GM18517 (cell line): ENCODE results near the gene SDS.
"Not testable (repeated sequence)": the region's sequence is repeated elsewhere in the genome, so short reads cannot be mapped to it uniquely, and the experiment has no call there.

Source experiments
- ATAC-seq: cut with Tn5 transposase; IDR thresholded peaks from one replicate; pipeline ENCODE4 v1.9.1; 2021; ENCODE audit warnings: mild to moderate bottlenecking, moderate library complexity; ENCODE audit not compliant: unreplicated experiment

Gene SDS

DNA sequence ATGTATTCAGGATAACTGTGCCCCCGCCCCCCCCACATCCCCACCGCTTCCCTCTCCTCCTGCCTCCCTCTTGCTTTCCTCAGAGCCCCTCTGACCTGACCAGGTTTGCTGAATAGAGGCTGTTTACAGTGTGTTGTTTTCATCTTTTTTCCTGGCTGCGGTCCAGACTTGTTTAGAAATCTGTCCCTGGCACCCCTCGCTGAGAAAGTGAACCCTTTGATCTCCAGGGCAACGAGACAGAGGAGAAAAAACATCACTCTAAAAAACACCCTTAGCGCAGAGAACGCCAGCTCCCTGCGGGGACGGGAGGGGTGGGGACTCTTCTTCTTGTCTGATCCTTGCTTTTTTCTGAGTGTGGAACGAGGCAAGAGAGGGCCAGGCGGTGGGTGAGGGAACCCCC, 22.5 kb downstream of the SDS start:
- ATAC-seq = no peak

DNA sequence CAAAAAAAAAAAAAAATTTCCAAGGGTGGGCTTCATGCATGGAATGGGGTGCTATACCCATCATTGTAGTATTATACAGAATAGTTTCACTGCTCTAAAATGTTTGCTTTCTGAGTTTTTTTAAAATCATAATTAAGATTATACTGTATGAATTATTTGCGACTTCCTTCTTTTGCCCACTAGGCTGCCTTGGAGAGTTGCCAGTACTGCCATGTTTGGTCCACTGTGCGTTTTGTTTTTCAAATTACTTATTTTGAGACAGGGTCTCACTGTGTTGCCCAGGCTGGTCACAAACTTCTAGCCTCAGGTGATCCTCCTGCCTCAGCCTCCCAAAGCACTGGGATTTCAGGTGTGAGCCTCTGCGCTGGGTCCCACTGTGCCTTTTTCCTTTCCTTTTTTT, 25.4 kb downstream of the SDS start:
- ATAC-seq = no peak

DNA sequence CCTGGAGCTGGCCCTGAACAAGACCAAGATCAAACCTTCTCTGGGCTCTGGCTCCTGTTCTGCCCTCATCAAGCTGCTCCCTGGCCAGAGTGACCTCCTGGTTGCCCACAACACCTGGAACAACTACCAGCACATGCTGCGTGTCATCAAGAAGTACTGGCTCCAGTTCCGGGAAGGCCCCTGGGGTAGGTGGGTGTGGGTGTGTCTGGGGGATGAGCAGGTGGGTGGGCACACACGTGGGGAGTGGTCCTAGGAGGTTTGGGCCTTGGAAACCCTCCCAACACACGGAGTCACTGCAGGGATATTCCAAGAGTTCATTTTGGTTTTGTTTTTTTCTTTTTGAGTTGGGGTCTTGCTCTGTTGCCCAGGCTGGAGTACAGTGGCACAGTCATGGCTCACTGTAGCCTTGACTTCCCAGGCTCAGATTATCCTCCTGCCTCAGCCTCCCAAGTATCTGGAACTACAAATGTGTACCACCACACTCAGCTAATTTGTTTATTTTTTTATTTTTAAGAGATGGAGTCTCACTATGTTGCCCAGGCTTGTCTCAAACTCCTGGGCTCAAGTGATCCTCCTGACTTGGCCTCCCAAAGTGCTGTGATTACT, 28.8 kb downstream of the SDS start:
- no peak for ATAC-seq

DNA sequence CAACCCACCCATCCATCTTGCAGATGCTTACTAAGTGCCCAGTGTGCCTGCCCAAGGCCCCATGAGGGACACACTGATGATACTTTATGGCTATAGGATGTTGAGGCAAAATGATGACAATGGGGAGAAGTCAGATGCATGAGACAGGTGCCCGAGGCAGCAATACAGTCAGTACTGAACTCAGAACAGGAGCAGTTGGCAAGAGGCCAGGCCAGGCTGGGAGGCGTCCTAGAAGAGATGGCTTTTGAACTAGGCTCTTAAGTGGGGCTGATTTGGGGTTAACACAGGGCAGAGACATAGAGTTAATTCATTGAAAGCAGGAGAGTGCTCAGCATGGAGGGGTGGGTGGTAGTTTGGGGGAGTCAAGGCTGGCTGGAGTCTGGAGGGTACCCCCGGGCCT, 29.7 kb downstream of the SDS start:
- ATAC-seq = no peak

DNA sequence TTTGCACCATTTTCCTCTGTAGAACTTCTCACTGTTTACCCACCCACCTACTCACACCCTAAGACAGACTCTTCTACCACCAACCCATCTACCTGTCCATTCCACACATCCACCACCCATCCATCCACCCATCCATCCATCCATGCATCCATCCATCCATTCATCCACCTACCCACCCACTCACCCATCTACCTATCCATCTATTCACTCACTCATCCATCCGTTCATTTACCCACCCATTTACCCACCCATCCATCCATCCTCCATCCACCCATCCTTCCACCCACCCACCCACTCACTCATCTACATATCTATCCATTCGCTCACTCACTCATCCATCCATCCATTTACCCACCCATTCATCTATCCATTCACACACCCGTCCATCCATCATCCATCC, 30.2 kb downstream of the SDS start:
- ATAC-seq = no peak

DNA sequence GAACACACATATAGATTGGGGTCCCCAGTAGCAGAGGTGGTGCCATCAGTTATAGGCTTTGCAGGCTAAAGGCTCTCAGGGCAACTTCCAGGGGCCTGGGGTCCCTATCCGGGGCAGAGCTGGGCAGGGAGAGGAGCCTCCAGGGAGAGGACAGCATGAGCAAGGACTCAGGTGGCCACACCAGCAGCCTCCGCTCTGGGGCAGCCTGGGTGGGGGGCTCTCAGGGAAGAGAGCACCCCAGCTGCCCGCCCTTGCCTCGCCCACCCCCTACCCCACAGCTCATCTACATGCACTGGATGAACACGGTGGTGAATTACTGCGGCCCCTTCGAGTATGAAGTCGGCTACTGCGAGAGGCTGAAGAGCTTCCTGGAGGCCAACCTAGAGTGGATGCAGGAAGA, 31.3 kb downstream of the SDS start:
- ATAC-seq = no peak

DNA sequence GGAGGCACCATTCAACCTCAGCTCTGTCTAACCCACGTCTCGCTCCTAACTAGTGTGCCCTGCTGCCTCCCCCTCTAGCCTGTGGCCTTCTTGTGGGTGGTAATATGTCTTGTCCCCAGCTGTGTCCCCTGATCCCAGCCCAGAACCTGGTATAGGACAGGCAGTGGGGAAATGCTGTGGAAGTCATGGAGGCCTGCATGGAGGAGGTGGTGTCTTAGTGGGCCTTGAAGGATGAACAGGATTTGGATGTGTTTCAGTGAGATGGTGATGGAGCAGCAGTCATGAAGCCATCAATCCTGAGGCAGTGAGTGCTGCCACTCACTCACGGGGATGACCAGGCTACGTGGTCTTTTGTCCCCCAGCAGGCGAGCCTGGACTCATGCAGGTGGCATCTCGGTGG, 31.9 kb downstream of the SDS start:
- no peak for ATAC-seq

DNA sequence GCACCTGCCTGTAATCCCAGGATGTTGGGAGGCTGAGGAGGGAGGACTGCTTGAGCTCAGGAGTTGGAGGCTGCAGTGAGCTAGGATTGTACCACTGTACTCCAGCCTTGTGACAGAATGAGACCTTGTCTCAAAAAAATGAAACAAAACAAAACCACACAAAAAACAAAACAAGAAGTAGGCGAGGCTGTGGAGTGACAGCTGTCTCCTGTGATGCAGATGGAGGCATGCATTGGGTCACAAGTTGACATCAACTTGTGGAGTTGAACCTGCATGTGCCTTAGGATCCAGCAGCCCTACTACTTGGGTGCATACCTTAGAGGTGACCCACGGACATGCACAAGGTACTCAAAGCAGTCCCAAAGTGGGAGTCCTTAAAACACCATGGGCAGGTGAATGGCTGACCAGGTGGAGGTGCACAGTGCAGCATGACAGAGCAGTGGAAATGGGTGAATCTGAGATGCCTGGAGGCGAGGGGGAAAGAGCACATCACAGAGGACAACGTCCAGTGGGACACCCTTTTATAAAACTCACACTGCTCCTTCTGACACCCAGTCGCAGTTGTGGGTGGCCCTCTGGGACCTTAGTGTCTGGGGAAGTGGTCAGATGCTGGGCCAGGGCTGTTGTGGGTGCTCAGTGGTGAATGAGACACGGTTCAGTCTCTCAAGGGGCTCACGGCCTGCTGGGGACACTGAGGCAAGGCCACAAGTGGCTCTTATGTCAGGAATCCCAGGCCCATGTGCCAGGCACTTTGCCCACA, 32.6 kb downstream of the SDS start:
- ATAC-seq = no peak

DNA sequence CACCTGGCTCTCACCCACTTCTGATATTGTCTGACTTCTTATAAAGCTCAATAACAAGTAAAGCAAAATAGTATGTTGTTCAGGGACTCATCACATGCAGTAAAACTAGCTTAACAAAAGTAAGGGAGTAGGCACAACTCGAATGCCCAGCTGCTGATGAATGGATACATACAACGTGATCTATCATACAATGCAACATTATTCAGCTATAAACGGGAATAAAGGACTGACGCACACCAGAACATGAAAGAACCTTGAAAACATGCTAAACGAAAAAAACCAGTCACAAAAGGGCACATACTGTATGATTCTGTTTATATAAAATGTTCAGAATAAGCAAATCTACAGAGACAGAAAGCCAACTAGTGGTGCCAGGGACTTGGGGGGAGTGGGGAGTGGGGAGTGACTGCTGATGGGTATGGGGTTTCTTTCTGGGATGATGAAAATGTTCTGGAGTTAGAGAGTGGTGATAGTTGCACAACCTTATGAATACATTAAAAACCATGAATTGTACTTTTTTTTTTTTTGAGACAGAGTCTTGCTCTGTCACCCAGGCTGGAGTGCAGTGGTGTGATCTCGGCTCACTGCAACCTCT, 34.2 kb downstream of the SDS start:
- no peak for ATAC-seq

DNA sequence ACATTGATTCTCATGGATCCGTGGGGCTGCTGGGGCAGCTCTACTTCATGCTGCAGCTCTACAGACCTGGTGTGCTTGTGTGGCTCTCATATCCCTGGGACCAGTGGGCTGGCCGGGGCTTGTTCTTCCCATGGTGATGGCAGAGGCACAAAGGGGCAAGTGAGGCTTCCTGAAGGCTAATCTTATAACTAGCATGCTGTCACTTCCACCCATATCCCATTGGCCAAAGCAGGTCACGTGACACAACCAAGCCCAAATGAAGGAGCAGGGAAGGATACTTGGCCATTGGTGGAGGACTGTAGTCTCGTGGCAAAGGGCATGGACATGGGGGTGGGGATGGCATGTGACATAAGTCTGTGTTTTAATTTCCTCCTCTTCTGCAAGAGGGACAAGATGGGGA, 35.4 kb downstream of the SDS start:
- ATAC-seq = no peak

DNA sequence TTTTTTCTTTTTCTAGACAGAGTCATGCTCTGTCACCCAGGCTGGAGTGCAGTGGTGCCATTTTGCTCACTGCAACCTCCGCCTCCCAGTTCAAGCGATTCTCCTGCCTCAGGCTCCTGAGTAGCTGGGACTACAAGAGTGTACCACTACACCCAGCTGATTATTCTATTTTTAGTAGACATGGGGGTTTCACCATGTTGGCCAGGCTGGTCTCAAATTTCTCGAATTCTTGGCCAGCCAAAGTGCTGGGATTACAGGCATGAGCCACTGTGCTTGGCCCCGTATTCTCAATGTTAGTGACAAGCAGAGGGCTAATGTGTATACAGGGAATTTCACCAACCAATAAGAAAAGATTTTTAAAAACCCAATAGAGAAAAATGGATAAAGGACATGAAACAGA, 36.9 kb downstream of the SDS start:
- ATAC-seq = no peak

DNA sequence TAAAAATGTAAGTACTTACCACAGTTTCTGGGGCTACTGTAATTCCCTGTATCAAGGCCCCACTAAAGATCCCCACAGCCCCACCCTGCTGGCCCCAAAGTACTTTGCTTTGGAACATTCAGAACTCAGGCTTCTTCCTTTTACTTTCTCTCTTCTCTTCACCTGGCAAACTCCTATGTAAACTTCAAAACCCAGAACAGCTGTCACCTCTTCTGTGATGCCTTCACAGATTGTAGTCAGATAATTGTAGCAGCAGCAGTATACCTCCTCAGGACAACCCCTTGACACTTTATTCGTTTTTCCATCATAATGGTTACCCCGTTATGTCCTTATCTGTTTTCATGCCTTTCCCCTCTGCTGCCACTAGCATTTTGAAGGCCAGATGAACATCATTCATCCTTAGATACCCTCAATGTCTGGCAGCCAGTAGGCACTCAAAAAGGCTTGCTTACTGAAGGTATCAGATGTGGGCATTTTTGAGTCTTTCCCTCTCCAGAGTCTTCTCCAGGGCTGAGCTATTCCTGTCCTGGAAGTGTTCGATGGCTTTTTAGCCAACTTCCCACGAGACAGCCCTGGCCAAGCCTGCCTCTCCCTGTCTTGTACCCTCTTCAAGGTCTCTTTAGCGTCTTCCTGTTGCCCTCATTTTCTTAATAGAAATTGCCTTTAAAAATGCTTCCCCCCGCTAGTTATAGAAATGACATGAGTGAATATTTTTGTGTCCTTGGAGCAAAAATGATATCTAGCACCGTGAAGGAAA, 37.9 kb downstream of the SDS start:
- ATAC-seq = no peak

DNA sequence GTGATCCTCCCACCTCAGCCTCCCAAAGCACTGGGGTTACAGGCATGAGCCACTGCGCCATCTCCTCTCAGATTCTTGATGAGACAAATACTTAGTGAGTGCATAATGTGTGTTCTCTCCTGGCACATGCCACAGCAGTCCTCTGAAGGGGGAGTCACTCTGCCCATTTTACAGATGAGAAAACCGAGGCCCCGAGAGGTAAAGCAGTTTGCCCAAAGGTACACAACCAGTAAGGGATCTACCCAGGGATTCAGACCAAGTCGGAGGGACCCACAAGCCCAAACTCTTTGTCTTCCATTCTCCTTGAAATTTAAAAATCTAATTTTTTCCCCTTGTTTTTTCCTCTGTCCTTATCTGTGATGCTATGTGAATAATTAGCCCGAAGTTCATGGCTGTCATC, 39.0 kb downstream of the SDS start:
- ATAC-seq = no peak

DNA sequence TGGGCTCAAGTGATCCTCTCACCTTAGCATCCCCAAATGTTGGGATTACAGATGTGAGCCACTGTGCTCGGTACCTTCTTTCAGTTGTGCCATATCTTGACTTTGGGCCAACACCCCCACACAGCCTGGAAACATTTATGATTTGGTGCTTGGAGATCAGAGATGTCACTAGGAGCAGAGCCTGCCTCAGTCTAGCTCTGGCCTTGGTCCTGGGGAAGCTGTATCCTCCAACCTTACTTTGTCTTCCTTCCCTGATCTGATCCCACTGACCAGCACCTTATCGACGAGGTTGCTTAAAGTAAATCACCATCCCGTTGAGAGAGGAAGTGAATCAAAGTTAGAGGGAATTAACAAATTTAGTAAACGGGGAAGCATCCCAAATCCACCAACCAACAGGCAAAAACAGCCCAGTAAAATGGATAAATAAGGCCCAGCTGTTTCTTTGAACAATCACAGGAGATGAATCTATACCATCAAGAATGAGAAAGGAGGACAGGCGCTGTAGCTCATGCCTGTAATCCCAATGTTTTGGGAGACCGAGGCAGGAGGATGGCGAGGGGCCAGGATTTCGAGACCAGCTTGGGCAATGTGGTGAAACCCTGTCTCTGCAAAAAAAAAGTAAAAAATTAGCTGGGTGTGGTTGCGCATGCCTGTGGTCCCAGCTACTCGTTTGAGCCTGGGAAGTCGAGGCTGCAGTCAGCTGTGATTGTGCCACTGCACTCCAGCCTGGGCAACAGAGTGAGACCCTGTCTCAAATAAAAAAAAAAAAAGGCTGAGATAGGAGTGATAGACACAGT, 41.9 kb downstream of the SDS start:
- no peak for ATAC-seq

DNA sequence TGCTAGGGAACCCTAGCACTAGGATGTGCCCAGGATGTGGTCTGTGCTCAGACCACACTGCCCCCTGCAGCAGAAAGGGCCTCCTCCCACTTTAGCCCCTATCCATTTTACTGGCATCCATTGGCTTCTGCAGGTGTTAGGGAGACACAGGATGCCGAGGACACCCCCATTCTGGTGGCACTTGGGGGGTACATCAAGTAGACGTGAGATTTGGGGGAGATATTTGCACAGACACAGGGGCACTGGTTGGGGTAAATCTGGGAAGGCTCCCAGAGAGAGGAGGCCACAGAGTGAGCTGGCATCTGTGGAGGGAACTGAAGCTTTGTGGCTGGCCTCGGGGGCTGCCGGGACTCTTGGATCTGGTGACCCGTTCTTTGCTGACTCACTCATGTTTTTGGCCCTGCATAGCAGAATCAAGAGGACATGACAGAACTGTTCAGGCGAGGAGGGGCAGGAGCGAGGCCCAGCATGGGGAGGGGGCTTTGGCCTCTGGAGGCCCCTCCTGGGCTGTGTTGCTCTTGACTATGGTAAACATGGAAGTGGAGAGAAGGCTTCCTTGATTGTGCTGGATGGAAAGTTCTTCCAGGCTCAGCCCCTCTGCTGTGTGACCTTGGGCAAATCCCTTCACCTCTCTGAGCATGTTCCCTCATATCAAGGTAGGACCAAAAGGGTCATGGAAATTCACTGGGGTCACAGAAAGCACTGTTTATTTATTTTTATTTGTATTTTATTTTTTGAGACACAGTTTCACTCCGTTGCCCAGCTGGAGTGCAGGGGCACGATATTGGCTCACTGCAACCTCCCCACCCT, 43.5 kb downstream of the SDS start:
- no peak for ATAC-seq

DNA sequence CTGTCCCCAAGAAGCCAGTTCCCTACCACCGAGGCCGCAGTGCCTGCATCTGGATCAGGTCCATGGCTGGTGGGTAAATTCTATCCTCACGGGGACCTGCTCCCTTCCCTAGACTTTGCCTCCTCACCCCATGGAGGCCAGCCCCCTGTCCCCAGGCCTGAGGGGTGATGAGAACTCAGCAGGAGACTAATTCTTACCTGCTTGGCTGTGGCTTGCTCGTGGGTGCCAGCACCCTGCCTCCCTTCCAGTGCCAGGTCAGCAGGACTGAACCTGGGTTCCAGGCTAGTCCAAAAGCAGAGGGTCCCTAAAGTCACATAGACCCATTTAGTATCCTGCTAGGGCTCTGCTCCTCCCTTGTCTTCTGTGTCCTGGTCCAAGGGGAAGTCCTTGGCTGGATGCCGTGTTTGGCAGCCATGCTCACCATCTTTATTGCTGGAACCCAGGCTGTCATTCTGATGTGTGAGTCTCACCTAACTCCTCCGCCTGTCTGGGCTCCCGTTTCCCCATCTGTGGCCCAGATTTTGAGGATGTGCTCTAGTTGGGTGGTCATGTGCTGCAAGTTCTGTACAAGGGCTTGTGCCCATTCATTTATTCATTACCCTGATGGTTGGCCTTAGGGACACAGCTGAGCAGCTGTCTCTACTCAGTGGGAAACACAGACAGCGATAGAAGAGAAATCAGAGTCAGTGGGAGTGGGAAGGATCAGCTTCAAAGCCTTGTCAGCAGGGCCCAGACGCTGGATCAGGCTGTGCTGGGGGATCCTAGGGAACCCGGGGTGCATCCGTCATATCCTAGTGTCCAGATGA, 44.4 kb downstream of the SDS start:
- no peak for ATAC-seq

DNA sequence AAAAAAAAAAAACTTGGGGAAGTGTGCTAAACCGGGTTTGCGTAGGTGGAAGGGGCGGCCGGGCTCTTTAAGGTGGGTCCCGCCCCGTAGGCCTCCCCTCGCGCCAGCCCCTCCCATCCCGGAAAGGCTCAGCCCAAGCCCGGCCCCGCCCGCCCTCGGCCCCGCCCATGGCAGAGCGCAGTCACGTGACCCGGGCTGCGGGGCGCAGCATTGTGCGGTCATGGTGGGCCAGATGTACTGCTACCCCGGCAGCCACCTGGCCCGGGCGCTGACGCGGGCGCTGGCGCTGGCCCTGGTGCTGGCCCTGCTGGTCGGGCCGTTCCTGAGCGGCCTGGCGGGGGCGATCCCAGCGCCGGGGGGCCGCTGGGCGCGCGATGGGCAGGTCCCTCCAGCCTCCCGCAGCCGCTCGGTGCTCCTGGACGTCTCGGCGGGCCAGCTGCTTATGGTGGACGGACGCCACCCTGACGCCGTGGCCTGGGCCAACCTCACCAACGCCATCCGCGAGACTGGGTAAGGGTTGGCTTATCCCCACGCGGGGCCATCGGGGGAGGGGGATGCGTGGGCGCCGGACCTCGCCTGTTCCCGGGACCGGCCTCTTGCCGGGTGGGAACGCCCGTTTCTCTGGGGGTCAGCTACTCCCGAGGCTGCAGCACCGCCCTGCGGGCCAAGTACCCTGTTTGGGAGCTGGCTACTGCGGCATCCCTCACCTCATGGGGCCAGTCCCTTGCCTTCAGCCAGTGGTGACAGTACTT, 45.1 kb downstream of the SDS start, which contains the start of gene PLBD2:
TSS of gene PLBD2 (plus strand) at position 207 of the 752 bp plus-strand sequence. CDS start at position 221, 14 bp downstream.
- peak; percentile 82 for ATAC-seq

DNA sequence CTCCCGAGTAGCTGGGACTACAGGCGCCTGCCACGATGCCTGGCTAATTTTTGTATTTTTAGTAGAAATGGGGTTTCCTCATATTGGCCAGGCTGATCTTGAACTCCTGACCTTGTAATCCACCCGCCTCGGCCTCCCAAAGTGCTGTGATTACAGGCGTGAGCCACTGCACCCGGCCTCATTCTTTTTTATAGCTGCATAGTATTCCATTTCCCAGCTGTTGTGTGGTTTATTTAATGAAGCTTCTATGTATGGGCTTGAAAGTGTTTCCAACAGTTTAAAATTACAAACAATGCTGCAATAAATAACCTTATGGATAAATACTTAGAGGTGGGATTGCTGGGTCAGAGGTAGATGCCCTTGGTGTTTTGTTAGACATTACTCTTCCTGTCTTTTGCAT, 49.5 kb downstream of the SDS start:
- ATAC-seq = not testable (repeated sequence)
